Body of pancreas (tissue), 4 donors: ENCODE data around the gene IFNLR1. TPM values are rescaled to one million over a fixed set of nuclear protein-coding genes. Genes with fewer than 3 reads are reported as not detected.

Experiments used
- ATAC-seq: fragments of 150-250 bp; one replicate; pipeline ENCODE4 v1.9.1; 2016
- DNase-seq, 4 donors: peaks; one replicate each; pipeline ENCODE4 v3.0.0-alpha.2; 2019
- H3K27ac ChIP-seq, 4 donors: fragments of 200-600 bp; sonication (generic); 1 replicate in 3 of 4; 2 replicates in 1 of 4; pipeline versions ENCODE4 v1.5.1 to v1.6.1; 2016 to 2019; ENCODE audit warnings: mild to moderate bottlenecking in 1 of 4, mixed read lengths in 1 of 4, moderate library complexity in 1 of 4
- H3K27me3 ChIP-seq, 2 donors: fragments of 200-600 bp; sonication (generic); one replicate each; pipeline ENCODE4 v1.6.0; 2016; ENCODE audit warnings: mild to moderate bottlenecking in 1 of 2
- H3K36me3 ChIP-seq, 2 donors: fragments of 200-600 bp; sonication (generic); replicated peaks in 1 of 2; 2 replicates each; pipeline ENCODE4 v1.5.1; 2016; ENCODE audit warnings: low read depth in 2 of 2; ENCODE audit not compliant: insufficient read depth in 1 of 2
- H3K4me1 ChIP-seq: fragments of 200-600 bp; sonication (generic); one replicate; pipeline ENCODE4 v1.6.0; 2016
- H3K4me3 ChIP-seq, 2 donors: fragments of 200-600 bp; sonication (generic); 1 replicate in 1 of 2; 2 replicates in 1 of 2; pipeline ENCODE4 v1.5.1; 2016 to 2019
- H3K9me3 ChIP-seq, 3 donors: fragments of 200-600 bp; sonication (generic); 1 replicate in 2 of 3; 2 replicates in 1 of 3; pipeline ENCODE4 v1.5.1; 2016
- POLR2A ChIP-seq, 3 donors: fragments of 450-650 bp; IDR thresholded peaks; one replicate each; pipeline ENCODE4 v1.6.1; 2016; ENCODE audit warnings: antibody characterized with exemption in 3 of 3, mild to moderate bottlenecking in 2 of 3
- WGBS, 2 donors: methylation state at CpG; one replicate each; pipeline ENCODE4 v1.1.5; 2017; 5-methylcytosine and 5-hydroxymethylcytosine counted together
- intact Hi-C: fragments of 100-400 bp; cut with DNase I; formaldehyde crosslinking; loops from one replicate; pipeline ENCODE4 v1.15.1; 2023
- total RNA-seq, 2 donors: library from RNA; depleted of rRNA; stranded (reverse); fragments of >200 nt; gene quantifications; one replicate each; pipeline ENCODE4 v1.1.0, GENCODE V29; 2016
- TF ChIP-seq, protein P1 (sequence below), 7 experiments: fragments of 450-650 bp in 4 of 7; fragments of 200-600 bp in 3 of 7; sonication (generic) in 3 of 7; IDR thresholded peaks; one replicate each; pipeline ENCODE4 v1.5.1; 2016 to 2019; ENCODE audit warnings: antibody characterized with exemption in 7 of 7

The IFNLR1 gene
- total RNA-seq, 2 donors from 2014 or later: 4.6 to 5.4 TPM

DNA sequence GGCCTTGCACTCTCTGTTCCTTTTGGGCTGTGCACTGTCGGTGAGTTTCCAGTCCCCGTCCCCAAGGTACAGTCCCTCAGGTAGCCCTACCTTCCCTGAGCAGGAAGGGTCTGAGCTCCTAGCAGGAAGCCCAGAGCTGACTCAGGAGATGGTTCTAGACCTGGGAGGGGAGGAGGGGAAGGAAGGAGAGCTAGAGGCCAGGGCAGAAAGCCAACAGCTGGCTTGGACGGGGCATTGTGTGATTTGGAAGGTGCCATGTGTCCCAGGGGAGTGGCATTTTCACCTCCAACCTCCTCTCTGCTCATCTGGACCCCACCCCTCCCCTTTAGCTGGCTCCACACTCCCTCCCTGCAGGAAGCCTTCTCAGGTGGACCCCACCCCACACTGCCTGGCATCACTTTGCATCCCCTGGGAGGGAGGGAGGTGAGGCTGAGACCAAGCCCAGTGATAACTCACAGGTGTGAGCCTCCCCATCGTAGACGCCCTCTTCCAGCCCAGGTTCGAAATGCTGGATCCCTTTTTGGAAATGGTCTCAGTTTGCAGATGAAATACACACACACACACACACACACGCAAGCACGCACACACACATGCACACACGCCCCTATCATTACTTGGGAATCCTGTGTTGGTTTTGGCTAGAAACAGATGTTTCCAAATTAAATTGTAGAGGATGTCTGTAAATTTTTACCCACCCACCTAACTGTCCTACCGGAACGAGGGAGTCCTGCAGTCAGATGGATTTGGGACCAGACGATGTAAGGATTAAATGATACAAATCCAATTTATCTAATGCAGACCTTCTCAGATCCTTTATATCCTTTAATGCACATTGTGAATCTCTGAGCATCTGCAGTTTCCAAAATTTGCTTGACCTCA, 19.7 kb upstream of the IFNLR1 start:
- intact Hi-C loops: no loop called here
- ATAC-seq (no peak), DNase-seq (no peak)
- Histone ChIP-seq H3K27me3 (no peaks in the 10 kb centered on the region), H3K36me3 (no peaks in the 10 kb centered on the region), H3K4me1 (peaks cover 5% of the 10 kb centered on the region), H3K4me3 (no peak overlapping the region), H3K9me3 (no peaks in the 10 kb centered on the region), H3K27ac (no peak overlapping the region)
- no peak for TF ChIP-seq POLR2A (IDR thresholded peaks at IDR 0.05)
- TF ChIP-seq, protein P1, sequence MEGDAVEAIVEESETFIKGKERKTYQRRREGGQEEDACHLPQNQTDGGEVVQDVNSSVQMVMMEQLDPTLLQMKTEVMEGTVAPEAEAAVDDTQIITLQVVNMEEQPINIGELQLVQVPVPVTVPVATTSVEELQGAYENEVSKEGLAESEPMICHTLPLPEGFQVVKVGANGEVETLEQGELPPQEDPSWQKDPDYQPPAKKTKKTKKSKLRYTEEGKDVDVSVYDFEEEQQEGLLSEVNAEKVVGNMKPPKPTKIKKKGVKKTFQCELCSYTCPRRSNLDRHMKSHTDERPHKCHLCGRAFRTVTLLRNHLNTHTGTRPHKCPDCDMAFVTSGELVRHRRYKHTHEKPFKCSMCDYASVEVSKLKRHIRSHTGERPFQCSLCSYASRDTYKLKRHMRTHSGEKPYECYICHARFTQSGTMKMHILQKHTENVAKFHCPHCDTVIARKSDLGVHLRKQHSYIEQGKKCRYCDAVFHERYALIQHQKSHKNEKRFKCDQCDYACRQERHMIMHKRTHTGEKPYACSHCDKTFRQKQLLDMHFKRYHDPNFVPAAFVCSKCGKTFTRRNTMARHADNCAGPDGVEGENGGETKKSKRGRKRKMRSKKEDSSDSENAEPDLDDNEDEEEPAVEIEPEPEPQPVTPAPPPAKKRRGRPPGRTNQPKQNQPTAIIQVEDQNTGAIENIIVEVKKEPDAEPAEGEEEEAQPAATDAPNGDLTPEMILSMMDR (IDR thresholded peaks at IDR 0.05): no peak
- WGBS, 2 donors: 66 to 68% methylated on average over 7 to 12 of the region's 12 CpGs

DNA sequence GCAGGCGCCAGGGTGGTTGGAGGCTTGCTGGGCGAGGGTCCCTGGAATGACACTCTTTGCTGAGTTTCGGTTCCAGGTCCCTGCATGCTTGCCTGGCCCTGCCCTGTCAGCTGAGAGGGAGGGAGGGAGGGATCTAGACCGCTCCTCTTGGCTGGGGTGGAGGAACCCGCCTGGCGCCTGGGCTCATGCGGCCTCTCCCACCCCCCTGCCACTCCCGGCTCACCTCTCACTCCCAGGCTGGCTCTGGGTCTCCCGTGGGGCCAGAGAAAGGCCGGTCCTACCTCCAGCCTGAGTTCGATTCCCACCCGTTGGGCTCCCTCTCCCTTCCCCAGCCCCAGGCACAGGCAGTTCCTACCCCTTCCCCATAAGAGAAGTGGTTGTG, 19.0 kb upstream of the IFNLR1 start:
- Histone ChIP-seq H3K36me3 (no peaks in the 10 kb centered on the region), H3K9me3 (no peaks in the 10 kb centered on the region), H3K27ac (no peak overlapping the region), H3K4me1 (peaks cover 5% of the 10 kb centered on the region), H3K27me3 (no peaks in the 10 kb centered on the region), H3K4me3 (no peak overlapping the region)
- 81 to 84% methylated on average over 9 to 10 of the region's 12 CpGs for WGBS, 2 donors
- ATAC-seq (no peak), DNase-seq (no peak)
- TF ChIP-seq, protein P1 (IDR thresholded peaks at IDR 0.05): no peak
- TF ChIP-seq POLR2A (IDR thresholded peaks at IDR 0.05): no peak
- intact Hi-C loops: no loop called here

DNA sequence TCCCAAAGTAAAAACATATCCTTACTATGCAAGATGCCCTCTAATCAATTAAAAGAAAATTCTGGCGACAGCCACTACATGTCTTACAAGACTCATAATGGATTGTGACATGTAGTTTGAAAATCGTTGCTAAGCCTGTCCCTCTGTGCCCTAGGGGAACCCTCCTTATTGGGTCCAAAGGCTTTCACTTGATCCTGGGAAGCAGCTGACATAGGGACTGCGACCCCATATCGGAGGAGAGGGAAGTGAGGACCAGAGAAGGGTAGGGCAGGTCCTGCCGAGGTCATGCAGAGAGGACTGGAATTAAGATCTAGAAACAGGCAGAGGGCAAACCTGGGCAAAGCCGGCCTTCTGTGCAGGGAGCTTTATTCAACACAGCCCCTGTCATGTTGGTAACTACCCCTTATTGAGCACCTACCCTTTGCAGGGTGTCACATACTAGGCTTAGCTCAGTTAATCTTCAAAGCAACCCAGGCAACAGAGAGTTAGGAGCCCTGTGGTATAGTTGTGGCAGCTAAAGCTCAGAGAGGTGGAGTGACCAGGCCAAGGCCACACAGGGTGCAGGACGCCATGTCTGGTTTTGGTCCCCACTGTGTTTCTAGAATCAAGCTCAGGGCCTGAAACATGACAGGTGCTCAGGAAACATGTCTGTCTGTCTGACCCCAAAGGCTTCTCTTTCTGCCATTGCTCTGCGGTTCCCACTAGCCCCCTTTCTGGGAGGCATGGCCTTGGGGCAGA, 18.4 kb upstream of the IFNLR1 start:
- no peak overlapping the region for H3K27ac ChIP-seq
- DNase-seq: no peak
- no peaks in the 10 kb centered on the region for H3K9me3 ChIP-seq
- H3K36me3 ChIP-seq: no peaks in the 10 kb centered on the region
- ATAC-seq: no peak
- TF ChIP-seq, protein P1 (IDR thresholded peaks at IDR 0.05): no peak
- TF ChIP-seq POLR2A (IDR thresholded peaks at IDR 0.05): no peak
- no peaks in the 10 kb centered on the region for H3K27me3 ChIP-seq
- 80 to 82% methylated on average over 7 to 8 of the region's 8 CpGs for WGBS, 2 donors
- intact Hi-C loops: no loop called here
- H3K4me3 ChIP-seq: no peak overlapping the region
- H3K4me1 ChIP-seq: peaks cover 5% of the 10 kb centered on the region

DNA sequence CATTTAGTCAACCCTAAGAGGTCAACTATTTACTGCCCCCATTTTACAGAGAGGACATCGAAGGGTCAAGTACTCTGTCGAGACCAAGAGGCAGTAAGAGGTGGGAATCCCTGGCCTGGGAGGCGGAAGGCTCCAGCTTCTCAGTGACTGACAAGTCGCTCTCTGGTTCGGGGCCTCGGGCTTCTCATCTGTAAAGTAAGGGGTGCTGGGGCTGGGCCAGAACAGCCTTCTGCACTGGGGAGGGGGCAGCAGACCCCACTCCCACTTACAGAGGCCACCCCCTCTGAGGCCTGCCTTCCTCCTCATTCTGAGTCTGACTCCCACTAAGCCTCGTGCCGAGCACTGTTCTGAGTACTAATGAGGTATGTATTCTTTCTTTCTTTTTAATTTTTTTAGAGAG, 17.0 kb upstream of the IFNLR1 start:
- DNase-seq (no peak), ATAC-seq (no peak)
- Histone ChIP-seq H3K27ac (no peak overlapping the region), H3K9me3 (no peaks in the 10 kb centered on the region), H3K4me3 (no peak overlapping the region), H3K36me3 (no peaks in the 10 kb centered on the region), H3K27me3 (no peaks in the 10 kb centered on the region), H3K4me1 (peaks cover 4% of the 10 kb centered on the region)
- TF ChIP-seq, protein P1 (IDR thresholded peaks at IDR 0.05): no peak
- no peak for TF ChIP-seq POLR2A (IDR thresholded peaks at IDR 0.05)
- WGBS, 2 donors: 84 to 88% methylated on average over 8 of the region's 8 CpGs
- intact Hi-C loops: loop anchor here (5.0 kb wide), 1 partner anchor 183 kb away; no protein-coding TSS in a partner anchor
